ENCODE results near the gene CLDN9.

The CLDN9 gene

DNA sequence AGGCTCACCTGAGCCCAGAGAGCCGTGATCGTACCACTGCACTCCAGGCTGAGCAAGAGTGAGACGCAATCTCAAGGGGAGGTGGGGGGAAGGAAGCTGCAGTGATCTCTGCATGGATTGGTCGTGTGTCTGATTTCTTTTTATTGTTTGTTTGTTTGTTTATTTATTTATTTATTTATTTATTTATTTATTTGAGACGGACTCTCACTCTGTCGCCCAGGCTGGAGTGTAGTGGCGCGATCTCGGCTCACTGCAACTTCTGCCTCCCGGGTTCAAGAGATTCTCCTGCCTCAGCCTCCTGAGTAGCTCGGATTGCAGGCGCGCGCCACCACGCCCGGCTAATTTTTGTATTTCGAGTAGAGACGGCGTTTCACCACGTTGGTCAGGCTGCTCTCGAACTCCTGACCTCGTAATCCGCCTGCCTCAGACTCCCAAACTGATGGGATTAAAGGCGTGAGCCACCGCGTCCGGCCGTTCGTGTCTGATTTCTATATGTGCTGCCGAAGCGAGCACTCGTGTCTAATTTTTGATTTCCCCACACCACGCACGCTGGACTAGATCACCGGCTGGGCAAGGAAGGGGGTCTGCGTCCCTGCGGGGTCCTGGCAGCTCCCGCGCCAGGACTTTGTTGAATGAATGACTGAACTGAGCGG lies 7.0 kb downstream of the CLDN9 start:
- DNase-seq (ENCODE audit: low read depth): no peak

DNA sequence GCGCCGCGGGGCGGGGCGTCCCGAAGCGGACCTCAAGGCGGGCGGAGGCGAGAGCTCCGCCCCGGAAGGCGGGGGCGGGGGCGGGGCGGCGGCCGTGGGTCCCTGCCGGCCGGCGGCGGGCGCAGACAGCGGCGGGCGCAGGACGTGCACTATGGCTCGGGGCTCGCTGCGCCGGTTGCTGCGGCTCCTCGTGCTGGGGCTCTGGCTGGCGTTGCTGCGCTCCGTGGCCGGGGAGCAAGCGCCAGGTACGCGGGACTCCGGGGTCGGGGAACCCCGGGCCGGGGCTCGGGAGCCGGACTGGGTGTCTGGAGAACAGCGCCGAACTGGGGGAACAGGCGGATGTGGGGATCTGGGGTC lies 7.5 kb downstream of the CLDN9 start, which contains the start of gene TNFRSF12A:
TSS of gene TNFRSF12A (plus strand) at position 122 of the 357 bp plus-strand sequence. CDS start at position 152, 30 bp downstream.
- peak; percentile 52 for DNase-seq (ENCODE audit: low read depth)

DNA sequence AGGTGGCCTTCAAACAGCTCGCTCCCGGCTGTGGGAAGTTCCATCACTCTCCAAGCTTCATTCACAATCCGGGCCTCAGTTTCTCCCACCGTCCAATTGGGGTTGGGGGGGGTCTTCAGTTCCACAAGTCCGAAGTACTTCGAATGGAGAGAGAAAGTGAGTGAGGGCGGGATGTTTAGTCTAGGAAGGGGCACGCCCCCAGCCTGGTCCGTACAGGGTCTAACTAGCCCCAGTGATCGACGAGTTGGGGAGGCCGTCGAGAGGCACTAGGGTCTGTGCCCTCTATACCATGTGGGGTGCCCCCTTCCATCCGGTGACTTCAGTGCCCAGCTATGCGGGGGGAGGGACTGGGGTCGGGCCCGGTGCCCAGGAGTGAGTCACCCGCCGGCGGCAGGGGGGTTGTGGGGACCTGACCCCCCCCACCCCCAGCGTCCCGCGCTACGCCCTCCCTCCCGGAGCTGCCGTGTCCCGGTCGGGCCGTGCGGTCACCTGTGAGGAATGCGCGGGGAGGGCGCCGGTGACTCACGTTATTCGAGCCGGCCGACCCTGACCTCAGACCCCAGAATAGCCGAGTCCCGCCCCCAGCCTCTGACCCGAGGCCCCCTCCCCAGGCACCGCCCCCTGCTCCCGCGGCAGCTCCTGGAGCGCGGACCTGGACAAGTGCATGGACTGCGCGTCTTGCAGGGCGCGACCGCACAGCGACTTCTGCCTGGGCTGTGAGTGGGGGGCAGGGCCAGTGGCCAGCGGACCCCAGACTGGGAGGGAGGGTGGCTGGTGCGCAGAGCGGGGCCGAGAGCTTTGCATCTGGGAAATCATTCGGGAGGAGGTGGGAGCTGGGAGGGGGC lies 8.1 kb downstream of the CLDN9 start:
- peak; percentile 55 for DNase-seq (ENCODE audit: low read depth)

DNA sequence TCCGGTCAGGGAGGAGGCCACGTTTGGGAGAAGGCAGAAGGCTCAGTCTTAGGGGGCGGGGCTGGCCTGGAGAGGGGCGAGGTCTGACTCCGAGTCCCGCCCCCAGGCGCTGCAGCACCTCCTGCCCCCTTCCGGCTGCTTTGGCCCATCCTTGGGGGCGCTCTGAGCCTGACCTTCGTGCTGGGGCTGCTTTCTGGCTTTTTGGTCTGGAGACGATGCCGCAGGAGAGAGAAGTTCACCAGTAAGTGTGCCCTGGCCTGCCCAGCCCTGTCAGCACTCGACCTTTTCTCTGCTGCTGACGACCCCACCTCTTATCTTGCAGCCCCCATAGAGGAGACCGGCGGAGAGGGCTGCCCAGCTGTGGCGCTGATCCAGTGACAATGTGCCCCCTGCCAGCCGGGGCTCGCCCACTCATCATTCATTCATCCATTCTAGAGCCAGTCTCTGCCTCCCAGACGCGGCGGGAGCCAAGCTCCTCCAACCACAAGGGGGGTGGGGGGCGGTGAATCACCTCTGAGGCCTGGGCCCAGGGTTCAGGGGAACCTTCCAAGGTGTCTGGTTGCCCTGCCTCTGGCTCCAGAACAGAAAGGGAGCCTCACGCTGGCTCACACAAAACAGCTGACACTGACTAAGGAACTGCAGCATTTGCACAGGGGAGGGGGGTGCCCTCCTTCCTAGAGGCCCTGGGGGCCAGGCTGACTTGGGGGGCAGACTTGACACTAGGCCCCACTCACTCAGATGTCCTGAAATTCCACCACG lies 8.9 kb downstream of the CLDN9 start:
- DNase-seq (ENCODE audit: low read depth): peak; percentile 65

DNA sequence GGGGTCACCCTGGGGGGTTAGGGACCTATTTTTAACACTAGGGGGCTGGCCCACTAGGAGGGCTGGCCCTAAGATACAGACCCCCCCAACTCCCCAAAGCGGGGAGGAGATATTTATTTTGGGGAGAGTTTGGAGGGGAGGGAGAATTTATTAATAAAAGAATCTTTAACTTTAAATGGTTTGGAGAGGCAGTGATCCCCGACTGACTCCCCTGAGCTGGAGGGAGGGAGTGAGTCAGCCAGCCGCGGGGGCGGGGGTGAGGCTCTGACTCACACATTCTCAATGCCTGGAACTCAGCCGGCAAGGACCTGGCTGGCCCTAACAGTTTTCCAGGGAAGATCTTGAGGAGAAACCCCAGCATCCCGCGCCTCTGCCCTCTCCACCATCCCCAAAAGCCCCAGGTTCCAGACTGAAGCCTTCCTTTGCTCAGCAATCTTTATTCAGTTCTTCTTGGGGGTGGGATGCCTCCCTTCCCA lies 9.5 kb downstream of the CLDN9 start:
- peak; percentile 81 for DNase-seq (ENCODE audit: low read depth)

DNA sequence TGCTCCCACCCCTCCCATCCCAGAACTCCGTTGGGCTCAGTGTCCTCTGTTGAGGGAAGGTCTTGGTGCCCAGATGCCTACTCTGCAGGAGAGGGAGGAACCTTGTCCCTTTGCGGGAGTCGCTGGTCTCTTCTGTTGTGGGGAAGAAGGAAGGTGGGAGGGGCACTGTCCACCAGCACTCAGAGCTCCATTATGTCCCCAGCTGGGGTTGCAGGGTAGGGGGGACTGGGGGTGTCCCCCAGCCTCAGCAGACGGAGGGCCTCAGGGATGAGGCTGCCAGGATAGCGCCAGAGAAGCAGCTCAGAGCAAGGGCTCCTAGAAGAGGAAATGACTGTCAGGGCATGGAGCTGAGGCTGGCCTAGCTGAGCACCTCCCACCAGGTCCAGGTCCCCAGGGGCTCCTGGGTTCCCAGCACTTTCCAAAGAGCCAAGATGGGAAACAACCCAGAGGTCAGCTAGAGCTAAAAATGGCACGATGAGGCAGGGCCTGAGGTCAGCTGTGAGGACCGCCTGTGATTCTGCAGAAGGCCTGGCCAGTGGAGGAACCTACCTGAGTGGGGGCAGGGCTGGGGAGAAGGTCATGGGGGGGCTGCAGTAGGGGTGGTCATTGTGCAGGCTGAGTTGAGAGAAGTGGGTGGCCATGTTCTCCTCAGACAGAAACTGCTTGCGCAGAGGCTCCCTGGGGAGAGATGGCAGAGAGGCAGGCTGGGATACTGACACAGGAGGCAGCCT lies 10.1 kb downstream of the CLDN9 start:
- DNase-seq (ENCODE audit: low read depth): no peak

DNA sequence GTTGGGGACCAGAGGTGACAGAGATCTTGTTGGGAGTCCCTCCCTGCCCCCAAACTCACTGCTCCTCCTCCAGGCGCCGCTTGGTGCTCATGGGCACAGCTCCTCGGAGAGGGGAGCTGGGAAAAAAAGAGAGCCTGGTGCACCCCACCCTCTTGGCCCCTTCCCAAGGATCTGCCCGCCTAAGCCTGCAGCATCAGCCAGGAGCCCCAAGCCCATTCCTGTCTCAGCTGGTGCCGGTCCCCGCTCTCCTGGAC lies 10.6 kb downstream of the CLDN9 start:
- no peak for DNase-seq (ENCODE audit: low read depth)

DNA sequence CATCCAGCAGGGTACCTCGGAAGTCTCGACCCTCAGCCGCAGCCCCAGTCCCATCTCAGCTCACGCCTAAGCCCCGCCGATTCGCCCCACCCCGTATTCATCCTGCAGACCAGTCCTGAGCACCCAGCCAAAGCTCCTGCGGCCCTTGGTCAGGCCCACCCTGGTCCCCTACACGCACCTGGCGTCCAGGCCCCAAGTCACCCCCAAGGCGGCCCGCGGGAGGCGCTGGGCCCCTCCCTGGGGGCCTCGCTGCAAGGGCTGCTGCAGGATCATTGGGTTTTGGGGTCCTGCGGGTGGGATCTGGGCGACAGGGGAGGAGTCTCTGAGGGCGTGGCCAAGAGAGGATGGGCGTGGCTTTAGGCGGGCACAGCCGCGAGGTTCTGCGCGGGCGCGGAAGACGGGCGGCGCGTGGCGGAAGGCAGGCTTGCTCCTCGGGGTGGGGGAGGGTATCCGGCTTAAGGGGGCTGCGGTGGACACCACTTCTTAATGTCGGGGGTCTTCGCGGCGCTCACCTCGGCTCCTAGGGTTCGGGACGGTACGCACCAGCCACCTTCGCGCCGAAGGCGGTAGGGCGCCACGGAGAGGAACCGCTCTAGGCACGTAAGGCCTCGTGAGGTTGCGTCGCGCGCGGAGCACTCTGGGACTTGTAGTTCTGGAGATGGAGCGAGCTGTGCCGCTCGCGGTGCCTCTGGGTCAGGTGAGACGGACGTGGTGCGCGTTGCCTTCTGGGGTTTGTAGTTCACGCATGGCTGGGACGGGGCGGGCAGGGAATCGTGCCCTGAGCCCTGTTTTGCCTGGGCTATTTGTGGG lies 11.2 kb downstream of the CLDN9 start, which contains the start of the genes HCFC1R1 and THOC6:
TSS of gene HCFC1R1 (minus strand) at position 274 of the 810 bp plus-strand sequence. CDS start at position 273, 1 bp downstream.
TSS of gene THOC6 (plus strand) at position 367 of the 810 bp plus-strand sequence. CDS start at position 659, 292 bp downstream.
- DNase-seq (ENCODE audit: low read depth): peak; percentile 92

DNA sequence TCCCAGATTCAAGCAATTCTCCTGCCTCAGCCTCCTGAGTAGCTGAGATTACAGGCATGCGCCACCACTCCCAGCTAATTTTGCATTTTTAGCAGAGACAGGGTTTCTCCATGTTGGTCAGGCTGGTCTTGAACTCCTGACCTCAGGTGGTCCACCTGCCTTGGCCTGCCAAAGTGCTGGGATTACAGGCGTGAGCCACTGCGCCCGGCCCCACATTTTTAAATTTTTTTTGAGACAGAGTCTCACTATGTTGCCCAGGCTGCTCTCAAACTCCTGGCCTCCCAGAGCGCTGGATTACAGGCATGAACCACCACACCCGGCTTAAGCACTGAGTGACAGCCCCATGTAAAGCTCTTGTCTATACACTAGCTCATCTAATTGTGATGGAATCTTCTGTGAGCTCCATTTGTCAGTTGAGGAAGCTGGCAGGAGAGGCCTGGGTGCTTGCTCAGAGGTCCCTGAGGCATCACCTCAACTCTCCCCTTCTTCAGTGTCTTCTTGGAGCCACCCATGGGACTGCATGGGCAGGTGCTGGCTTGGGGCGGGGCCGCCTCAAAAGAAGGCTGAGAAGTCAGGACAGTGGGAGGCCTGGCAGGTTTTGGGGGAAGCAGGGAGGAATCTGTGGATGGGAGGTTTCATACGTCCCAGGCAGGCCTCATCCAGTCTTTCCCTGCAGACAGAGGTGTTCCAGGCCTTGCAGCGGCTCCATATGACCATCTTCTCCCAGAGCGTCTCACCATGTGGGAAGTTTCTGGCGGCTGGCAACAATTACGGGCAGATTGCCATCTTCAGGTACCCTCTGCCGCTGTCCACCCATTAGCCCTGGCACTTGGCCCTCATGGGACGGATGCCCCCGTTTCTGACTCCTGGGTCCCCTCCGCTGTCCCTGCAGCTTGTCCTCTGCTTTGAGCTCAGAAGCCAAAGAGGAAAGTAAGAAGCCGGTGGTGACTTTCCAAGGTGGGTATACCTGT lies 12.6 kb downstream of the CLDN9 start:
- no peak for DNase-seq (ENCODE audit: low read depth)

DNA sequence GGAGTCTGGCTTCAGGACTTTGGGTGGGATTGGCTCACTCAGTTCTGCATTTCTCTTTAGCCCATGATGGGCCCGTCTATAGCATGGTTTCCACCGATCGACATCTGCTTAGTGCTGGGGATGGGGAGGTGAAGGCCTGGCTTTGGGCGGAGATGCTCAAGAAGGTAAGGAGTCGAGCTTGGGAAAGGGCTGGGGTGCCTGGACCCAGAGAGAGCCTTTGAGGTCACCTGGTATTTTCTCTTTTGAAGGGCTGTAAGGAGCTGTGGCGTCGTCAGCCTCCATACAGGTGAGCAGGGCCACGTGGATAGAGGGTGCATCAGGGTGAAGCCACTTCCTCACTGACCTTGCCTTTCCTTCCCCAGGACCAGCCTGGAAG lies 13.3 kb downstream of the CLDN9 start:
- DNase-seq (ENCODE audit: low read depth): no peak

DNA sequence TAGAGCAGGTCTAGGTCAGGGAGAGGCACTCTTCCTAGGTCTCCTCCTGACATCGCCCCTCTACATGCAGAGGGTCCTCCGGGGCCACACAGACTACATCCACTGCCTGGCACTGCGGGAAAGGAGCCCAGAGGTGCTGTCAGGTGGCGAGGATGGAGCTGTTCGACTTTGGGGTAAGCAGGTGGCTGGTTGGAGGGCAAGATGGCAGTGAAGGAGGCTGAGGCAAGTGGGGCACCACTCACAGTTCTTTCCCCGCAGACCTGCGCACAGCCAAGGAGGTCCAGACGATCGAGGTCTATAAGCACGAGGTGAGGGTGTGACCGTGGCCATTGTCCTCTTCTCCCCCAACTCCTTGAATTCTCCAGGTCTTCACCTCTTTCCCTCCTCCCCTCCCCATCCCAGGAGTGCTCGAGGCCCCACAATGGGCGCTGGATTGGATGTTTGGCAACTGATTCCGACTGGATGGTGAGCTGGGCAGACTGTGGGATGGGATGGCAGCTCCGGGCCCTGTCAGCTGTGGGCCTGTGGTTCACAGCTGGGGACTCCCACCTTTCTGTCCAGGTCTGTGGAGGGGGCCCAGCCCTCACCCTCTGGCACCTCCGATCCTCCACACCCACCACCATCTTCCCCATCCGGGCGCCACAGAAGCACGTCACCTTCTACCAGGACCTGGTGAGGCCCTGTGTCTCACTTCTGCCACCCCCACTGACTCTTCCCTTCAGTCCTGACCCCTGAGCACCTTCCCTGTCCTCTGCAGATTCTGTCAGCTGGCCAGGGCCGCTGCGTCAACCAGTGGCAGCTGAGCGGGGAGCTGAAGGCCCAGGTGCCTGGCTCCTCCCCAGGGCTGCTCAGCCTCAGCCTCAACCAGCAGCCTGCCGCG lies 14.1 kb downstream of the CLDN9 start:
- no peak for DNase-seq (ENCODE audit: low read depth)

DNA sequence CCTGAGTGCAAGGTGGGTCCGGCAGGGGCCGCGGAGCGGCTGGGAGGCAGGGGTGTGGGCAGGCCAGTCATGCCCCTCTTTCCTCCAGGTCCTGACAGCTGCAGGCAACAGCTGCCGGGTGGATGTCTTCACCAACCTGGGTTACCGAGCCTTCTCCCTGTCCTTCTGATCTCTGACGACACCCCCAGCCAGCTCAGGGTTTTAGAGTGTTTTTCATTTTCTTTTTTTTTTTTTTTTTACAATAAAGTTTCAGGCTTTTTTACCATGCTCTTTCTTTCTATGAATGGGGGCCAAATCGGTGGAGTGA lies 14.7 kb downstream of the CLDN9 start:
- no peak for DNase-seq (ENCODE audit: low read depth)

DNA sequence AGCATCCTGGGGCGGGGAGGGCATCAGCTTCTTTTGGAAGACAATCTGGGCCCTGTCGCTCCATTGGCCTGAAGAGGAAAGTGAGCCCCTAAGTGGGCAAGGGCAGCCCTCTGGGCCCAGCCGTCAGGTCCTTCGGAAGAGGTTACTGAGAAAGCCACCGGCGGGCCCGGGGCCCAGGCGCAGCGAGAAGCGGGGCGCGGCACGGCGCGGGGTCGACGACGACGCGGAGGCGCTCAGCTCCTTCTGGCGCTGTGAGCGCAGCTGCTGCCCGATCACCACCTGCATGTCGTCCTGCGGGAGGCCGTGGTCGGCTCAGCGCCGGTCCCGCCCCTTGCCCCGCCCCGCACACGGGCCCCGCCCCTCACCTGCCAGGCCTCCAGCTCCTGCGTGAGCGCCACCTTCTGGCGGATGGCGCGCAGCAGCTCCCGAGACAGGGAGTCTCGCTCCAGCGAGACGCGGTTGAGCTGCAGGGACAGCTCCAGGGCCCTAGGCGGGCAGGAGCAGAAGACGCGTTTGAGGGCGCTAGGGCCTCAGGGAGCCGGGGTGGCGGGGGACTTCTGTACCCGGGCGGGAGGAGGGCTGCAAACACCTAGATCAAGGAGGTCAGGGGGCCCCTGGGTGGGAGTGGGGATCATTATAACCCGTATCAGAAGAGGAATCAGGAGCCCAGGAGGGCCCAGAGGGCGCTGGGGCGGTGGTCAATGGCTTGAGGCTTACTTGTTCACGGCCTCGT lies 15.4 kb downstream of the CLDN9 start:
- peak; percentile 85 for DNase-seq (ENCODE audit: low read depth)

DNA sequence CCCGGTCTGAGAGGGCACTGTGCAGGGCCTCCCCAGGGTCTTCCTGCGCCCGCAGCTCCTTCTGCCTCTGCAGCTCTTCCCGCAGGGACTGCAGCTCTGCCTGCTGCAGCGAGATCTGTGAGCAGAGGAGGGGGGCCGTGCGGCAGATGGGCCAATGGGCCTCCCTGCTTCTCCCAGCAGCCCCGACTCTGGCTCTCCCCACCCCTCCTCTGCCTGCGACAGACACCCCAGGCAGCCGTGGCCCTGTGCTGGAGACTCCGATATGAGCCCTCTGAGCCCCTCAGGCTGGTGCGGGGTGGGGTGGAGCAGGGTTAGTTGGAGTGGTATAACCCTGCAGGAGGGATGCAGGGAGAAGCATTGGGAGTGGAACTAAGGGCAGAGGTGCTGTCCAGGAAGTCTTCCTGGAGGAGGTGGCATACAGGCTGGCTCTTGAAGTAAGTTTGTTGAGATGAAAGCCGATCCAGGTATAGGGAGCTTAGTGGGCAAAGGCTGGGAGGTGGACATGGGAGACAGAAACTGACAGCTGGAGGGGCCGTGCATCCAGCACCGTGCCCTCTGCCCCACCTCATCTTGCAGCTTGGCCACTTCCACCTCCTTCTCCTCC lies 16.1 kb downstream of the CLDN9 start:
- no peak for DNase-seq (ENCODE audit: low read depth)

DNA sequence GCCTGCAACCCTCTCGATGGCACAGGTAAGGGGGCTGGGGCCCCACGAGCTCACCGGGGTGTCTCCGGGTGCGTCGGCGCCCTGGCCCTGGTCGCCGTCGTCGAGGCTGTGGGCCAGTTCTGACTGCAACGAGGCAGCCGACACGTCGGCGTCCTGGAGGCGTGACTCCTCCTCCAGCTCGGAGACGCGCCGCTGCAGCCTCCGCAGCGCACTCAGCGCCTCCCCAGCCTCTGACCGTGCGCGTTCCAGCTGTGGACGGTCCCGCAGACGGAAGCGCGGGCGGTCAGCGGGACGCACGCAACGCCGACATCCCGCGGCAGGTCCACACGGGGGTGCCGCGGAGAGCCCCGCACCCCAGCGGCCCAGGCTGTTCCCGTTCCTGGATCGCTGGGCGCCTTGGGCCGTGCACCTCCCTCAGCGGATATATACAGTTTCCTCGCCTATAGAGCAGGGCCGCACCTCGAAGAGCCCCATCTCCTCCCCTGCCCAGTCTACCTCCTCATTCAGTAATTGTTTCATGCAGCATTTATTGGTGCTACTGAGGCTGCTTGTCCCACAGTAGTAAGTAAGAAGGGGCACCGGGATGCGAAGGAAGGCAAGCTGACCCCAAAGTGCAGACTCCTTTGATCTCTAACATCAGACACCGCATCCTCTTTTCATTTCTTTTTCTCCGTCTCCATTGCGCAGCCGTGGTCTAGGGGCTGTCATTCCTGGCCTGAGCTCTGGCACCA lies 16.9 kb downstream of the CLDN9 start:
- DNase-seq (ENCODE audit: low read depth): no peak

DNA sequence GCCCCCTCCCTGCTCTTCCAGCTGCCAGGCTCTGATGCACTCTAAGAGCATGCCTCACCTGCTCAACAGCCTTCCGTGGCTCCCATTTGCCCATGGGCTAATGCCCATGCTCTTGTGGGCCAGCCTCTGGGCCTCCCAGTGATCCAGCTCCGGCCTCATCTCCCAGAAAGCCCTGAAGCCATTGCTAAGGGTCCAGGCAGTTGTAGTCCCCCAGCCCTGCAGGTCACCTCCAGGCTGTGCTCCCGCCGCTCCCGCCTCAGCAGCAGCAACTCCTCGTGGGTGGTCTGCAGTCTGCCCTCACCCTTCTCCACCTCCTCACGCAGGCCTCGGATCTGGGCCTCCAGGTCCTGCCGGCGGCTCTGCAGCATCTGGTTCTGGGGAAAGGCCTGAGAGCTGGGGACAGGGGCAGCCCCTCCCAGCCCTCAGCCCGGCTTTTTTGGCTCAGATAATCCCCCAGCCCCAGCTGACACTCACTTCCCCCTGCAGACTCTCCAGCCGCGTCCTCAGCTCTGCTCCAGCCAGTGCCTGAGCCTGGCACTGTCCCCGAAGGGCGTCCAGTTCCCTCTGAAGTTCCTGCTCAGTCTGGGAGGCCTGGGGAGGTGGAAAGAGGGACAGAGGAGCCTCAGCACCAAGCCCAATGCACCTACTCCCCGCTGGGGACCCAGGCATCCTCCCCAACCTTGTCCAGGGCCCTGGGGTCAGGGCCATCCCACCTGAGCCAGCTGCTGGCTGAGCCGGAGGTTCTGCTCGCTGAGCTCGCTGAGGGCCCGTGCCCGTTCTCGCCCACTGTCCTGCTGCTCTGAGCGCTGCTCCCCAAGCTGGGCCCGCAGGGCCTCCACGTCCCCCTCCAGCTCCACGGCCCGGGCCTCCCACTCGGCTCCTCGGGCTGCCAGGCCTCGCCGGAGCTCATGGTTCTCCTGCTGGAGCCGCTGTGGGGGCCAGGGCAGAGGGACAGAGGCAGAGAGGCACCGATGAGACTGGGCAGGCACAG lies 17.8 kb downstream of the CLDN9 start:
- DNase-seq (ENCODE audit: low read depth): no peak
